Endodermal cell (in vitro differentiated cells): ENCODE measurements around the gene DYRK1B. TPM values are rescaled to one million over a fixed set of nuclear protein-coding genes. Genes with fewer than 3 reads are reported as not detected.

Experiments
- DNase-seq: peaks from one replicate; pipeline ENCODE4 v3.0.0-alpha.2; 2017
- H3K27ac ChIP-seq: 2 replicates; pipeline ENCODE4 v1.5.1; 2013; ENCODE audit warnings: mild to moderate bottlenecking, low read depth, low read length, moderate library complexity
- H3K27me3 ChIP-seq: 2 replicates; pipeline ENCODE4 v1.6.1; 2013; ENCODE audit warnings: mild to moderate bottlenecking, low read length, moderate library complexity; ENCODE audit not compliant: insufficient read depth, control insufficient read depth, poor library complexity, severe bottlenecking
- H3K36me3 ChIP-seq: 2 replicates; pipeline ENCODE4 v1.7.0; 2013; ENCODE audit warnings: mild to moderate bottlenecking, low read length, moderate library complexity; ENCODE audit not compliant: control insufficient read depth, insufficient read depth
- H3K4me1 ChIP-seq: one replicate; pipeline ENCODE4 v1.7.0; 2013; ENCODE audit warnings: low read length; ENCODE audit not compliant: control insufficient read depth, insufficient read depth
- H3K4me3 ChIP-seq: 2 replicates; pipeline ENCODE4 v1.5.1; 2013; ENCODE audit warnings: mild to moderate bottlenecking, low read length, moderate library complexity
- H3K9ac ChIP-seq: 2 replicates; pipeline ENCODE4 v1.6.1; 2013; ENCODE audit warnings: mild to moderate bottlenecking, low read length, moderate library complexity; ENCODE audit not compliant: poor library complexity, severe bottlenecking; ENCODE audit errors: extremely low read depth
- H3K9me3 ChIP-seq: 2 replicates; pipeline ENCODE4 v1.6.1; 2013; ENCODE audit warnings: mild to moderate bottlenecking, low read length, moderate library complexity; ENCODE audit not compliant: control insufficient read depth
- H3K27ac Mint-ChIP-seq: 2 replicates; pipeline ENCODE4 v1.8.0; 2020; ENCODE audit warnings: mixed read lengths
- H3K27me3 Mint-ChIP-seq: 2 replicates; pipeline ENCODE4 v1.8.0; 2021; ENCODE audit warnings: mild to moderate bottlenecking, mixed read lengths; ENCODE audit not compliant: insufficient read depth
- H3K36me3 Mint-ChIP-seq: 2 replicates; pipeline ENCODE4 v1.8.0; 2020; ENCODE audit warnings: low read depth, mixed read lengths
- H3K4me1 Mint-ChIP-seq: 2 replicates; pipeline ENCODE4 v1.8.0; 2020; ENCODE audit warnings: mixed read lengths
- H3K4me3 Mint-ChIP-seq: 2 replicates; pipeline ENCODE4 v1.8.0; 2020; ENCODE audit warnings: mild to moderate bottlenecking, moderate library complexity, mixed read lengths
- H3K9me3 Mint-ChIP-seq: 2 replicates; pipeline ENCODE4 v1.8.0; 2020; ENCODE audit warnings: mild to moderate bottlenecking, mixed read lengths
- CTCF ChIP-seq: fragments of 200-600 bp; sonication (generic); conservative IDR thresholded peaks from 2 replicates; pipeline ENCODE4 v1.5.0; 2021; ENCODE audit warnings: antibody characterized with exemption, mild to moderate bottlenecking
- whole genome bisulfite sequencing, 2 experiments: methylation state at CpG; one replicate each; pipeline versions ENCODE4 v1.1.5 to v1.1.7; 2013; ENCODE audit warnings: missing lambda C conversion rate in 2 of 2, mixed read lengths in 1 of 2; ENCODE audit not compliant: insufficient coverage in 1 of 2, insufficient read length in 1 of 2; 5-methylcytosine and 5-hydroxymethylcytosine counted together
- total RNA-seq, 2 donors: library from RNA; stranded (reverse); fragmentation: NEBNext Ultra II Directional in 1 of 2; extraction: Animal tissue kit (Norgen Biotek cat#: 25700) in 1 of 2; gene quantifications; 2 replicates in 1 of 2; 3 replicates in 1 of 2; pipeline ENCODE4 v1.2.1, GENCODE V29; 2021

Gene DYRK1B
- total RNA-seq, 2 donors from 2014 or later, result 21.8 to 37.7 TPM

- Histone ChIP-seq H3K36me3 (no peaks in the 10 kb centered on the region), H3K27me3 (no peaks in the 10 kb centered on the region), H3K27ac (no peak overlapping the region), H3K9me3 (no peaks in the 10 kb centered on the region), H3K4me1 (peaks cover 4% of the 10 kb centered on the region), H3K9ac (no peak overlapping the region), H3K4me3 (no peak overlapping the region)
- Mint-ChIP-seq H3K27me3 (peaks cover 17% of the 10 kb centered on the region), H3K4me3 (no peak overlapping the region), H3K4me1 (peaks cover 20% of the 10 kb centered on the region), H3K9me3 (no peaks in the 10 kb centered on the region), H3K27ac (no peak overlapping the region), H3K36me3 (no peaks in the 10 kb centered on the region)
- DNase-seq, result no peak
- 40 to 70% methylated on average over 1 to 2 of the region's 2 CpGs for WGBS, 2 experiments
- no peak for TF ChIP-seq CTCF
Observed at GRCh38 chr19:39850892-39851291, 16.9 kb upstream of the DYRK1B start.

GRCh38 chr19:39848392-39848791 lies 14.4 kb upstream of the DYRK1B start:
- Histone ChIP-seq H3K4me3 (no peak overlapping the region), H3K36me3 (no peaks in the 10 kb centered on the region), H3K27me3 (no peaks in the 10 kb centered on the region), H3K4me1 (peaks cover 8% of the 10 kb centered on the region), H3K9me3 (no peaks in the 10 kb centered on the region), H3K27ac (no peak overlapping the region), H3K9ac (no peak overlapping the region)
- TF ChIP-seq CTCF, result no peak
- no peaks in the 10 kb centered on the region for H3K36me3 Mint-ChIP-seq
- no peaks in the 10 kb centered on the region for H3K9me3 Mint-ChIP-seq
- H3K27ac Mint-ChIP-seq, result no peak overlapping the region
- H3K4me1 Mint-ChIP-seq, result peaks cover 34% of the 10 kb centered on the region
- no peak for DNase-seq
- WGBS, 2 experiments, result 85 to 93% methylated on average over 2 to 4 of the region's 4 CpGs
- no peak overlapping the region for H3K4me3 Mint-ChIP-seq
- peaks cover 7% of the 10 kb centered on the region for H3K27me3 Mint-ChIP-seq

GRCh38 chr19:39847525-39847924 lies 13.6 kb upstream of the DYRK1B start:
- DNase-seq, result no peak
- WGBS, 2 experiments, result 96 to 100% methylated on average over 2 to 6 of the region's 6 CpGs
- TF ChIP-seq CTCF, result no peak
- Mint-ChIP-seq H3K27me3 (peaks cover 7% of the 10 kb centered on the region), H3K9me3 (no peaks in the 10 kb centered on the region), H3K27ac (no peak overlapping the region), H3K4me1 (peaks cover 41% of the 10 kb centered on the region), H3K4me3 (no peak overlapping the region), H3K36me3 (no peaks in the 10 kb centered on the region)
- no peak overlapping the region for H3K4me3 ChIP-seq
- H3K9me3 ChIP-seq, result no peaks in the 10 kb centered on the region
- H3K4me1 ChIP-seq, result peaks cover 8% of the 10 kb centered on the region
- H3K36me3 ChIP-seq, result no peaks in the 10 kb centered on the region
- H3K27ac ChIP-seq, result no peak overlapping the region
- no peaks in the 10 kb centered on the region for H3K27me3 ChIP-seq
- no peak overlapping the region for H3K9ac ChIP-seq
